GM18507 (cell line): ENCODE results near the gene MRRF.

Source experiments
- DNase-seq: peaks from one replicate; pipeline ENCODE4 v3.0.0; 2011; ENCODE audit warnings: low read depth; ENCODE audit not compliant: insufficient read length; ENCODE audit errors: extremely low spot score
- FAIRE-seq: peaks from 2 replicates; lab custom pipeline; 2011; peaks lifted over from hg19 to GRCh38; lab: Jason Lieb, UNC

MRRF gene

GRCh38 chr9:122227575-122227900 lies 37.1 kb upstream of the MRRF start:
- DNase-seq (no peak), FAIRE-seq (no peak)

GRCh38 chr9:122228191-122228567 lies 36.5 kb upstream of the MRRF start:
- DNase-seq = no peak
- no peak for FAIRE-seq

GRCh38 chr9:122228568-122229484 lies 35.9 kb upstream of the MRRF start, which contains the start of gene LHX6:
TSS of gene LHX6 (minus strand) at chr9:122228957. CDS start at chr9:122228740, 217 bp downstream.
- DNase-seq (no peak), FAIRE-seq (no peak)

- no peak for FAIRE-seq
Observed at GRCh38 chr9:122229485-122229837, 35.2 kb upstream of the MRRF start.

GRCh38 chr9:122232796-122233306 lies 31.8 kb upstream of the MRRF start:
- DNase-seq (no peak), FAIRE-seq (no peak)

More at GRCh38 chr9:122229485-122229837, 35.2 kb upstream of the MRRF start:
- DNase-seq = no peak

GRCh38 chr9:122234022-122234748 lies 30.5 kb upstream of the MRRF start:
- no peak for DNase-seq
- no peak for FAIRE-seq

- no peak for DNase-seq
- no peak for FAIRE-seq
Observed at GRCh38 chr9:122236681-122237080, 28.0 kb upstream of the MRRF start.

GRCh38 chr9:122239722-122240121 lies 25.0 kb upstream of the MRRF start:
- FAIRE-seq (no peak), DNase-seq (no peak)

GRCh38 chr9:122244349-122244748 lies 20.3 kb upstream of the MRRF start:
- DNase-seq = no peak
- FAIRE-seq = no peak

GRCh38 chr9:122246666-122247065 lies 18.0 kb upstream of the MRRF start:
- FAIRE-seq (no peak), DNase-seq (no peak)

GRCh38 chr9:122248448-122248865 lies 16.2 kb upstream of the MRRF start:
- no peak for FAIRE-seq
- DNase-seq = no peak

GRCh38 chr9:122251351-122251750 lies 13.3 kb upstream of the MRRF start:
- FAIRE-seq = no peak

GRCh38 chr9:122252796-122253195 lies 11.9 kb upstream of the MRRF start:
- DNase-seq (no peak), FAIRE-seq (no peak)

More at GRCh38 chr9:122251351-122251750, 13.3 kb upstream of the MRRF start:
- no peak for DNase-seq

- no peak for FAIRE-seq
- no peak for DNase-seq
Observed at GRCh38 chr9:122254761-122255160, 9.9 kb upstream of the MRRF start.

- no peak for FAIRE-seq
- DNase-seq = no peak
Observed at GRCh38 chr9:122256206-122256605, 8.5 kb upstream of the MRRF start.

GRCh38 chr9:122258886-122259415 lies 5.7 kb upstream of the MRRF start:
- DNase-seq = no peak
- no peak for FAIRE-seq

- DNase-seq (no peak), FAIRE-seq (no peak)
Observed at GRCh38 chr9:122261469-122261881, 3.2 kb upstream of the MRRF start.

- FAIRE-seq = no peak
Observed at GRCh38 chr9:122262073-122262472, 2.6 kb upstream of the MRRF start.

GRCh38 chr9:122263699-122264349 lies 858 bp upstream of the MRRF start:
- FAIRE-seq (no peak), DNase-seq (no peak)

More at GRCh38 chr9:122262073-122262472, 2.6 kb upstream of the MRRF start:
- no peak for DNase-seq
